Measurements from ENCODE around the gene HOXB5.

The HOXB5 gene

GRCh38 chr17:48616717-48617470 is 23.3 kb upstream of the HOXB5 start:
- H3K27me3 ChIP-seq = peaks cover 96% of the 10 kb centered on the region
- H3K4me3 ChIP-seq (ENCODE audit: low read depth, low read length) = no peak overlapping the region
- TF ChIP-seq CTCF (IDR thresholded peaks at IDR 0.05; ENCODE audit: low read depth, low read length) = no peak
- H3K4me1 ChIP-seq = no peaks in the 10 kb centered on the region
- H3K36me3 ChIP-seq = no peaks in the 10 kb centered on the region
- H3K9me3 ChIP-seq = no peaks in the 10 kb centered on the region
- no peak for DNase-seq

GRCh38 chr17:48615963-48616716 is 22.6 kb upstream of the HOXB5 start:
- no peaks in the 10 kb centered on the region for H3K9me3 ChIP-seq
- H3K4me3 ChIP-seq (ENCODE audit: low read depth, low read length) = no peak overlapping the region
- DNase-seq = no peak
- no peaks in the 10 kb centered on the region for H3K36me3 ChIP-seq
- no peaks in the 10 kb centered on the region for H3K4me1 ChIP-seq
- no peak for TF ChIP-seq CTCF (IDR thresholded peaks at IDR 0.05; ENCODE audit: low read depth, low read length)
- peaks cover 95% of the 10 kb centered on the region for H3K27me3 ChIP-seq

- Histone ChIP-seq H3K4me3 (ENCODE audit: low read depth, low read length) (no peak within 1 kb of the TSS), H3K27me3 (peaks cover 95% of the 10 kb centered on the region), H3K9me3 (no peaks in the 10 kb centered on the region), H3K36me3 (no peaks in the 10 kb centered on the region), H3K4me1 (no peaks in the 10 kb centered on the region)
- no peak for TF ChIP-seq CTCF (IDR thresholded peaks at IDR 0.05; ENCODE audit: low read depth, low read length)
- DNase-seq = no peak
Observed at GRCh38 chr17:48615047-48615962, 21.7 kb upstream of the HOXB5 start, which contains the start of gene HOXB8. TSS of gene HOXB8 (minus strand) at chr17:48615292. CDS start at chr17:48614704, 588 bp downstream.

- Histone ChIP-seq H3K9me3 (no peaks in the 10 kb centered on the region), H3K27me3 (peaks cover 95% of the 10 kb centered on the region), H3K36me3 (no peaks in the 10 kb centered on the region), H3K4me1 (no peaks in the 10 kb centered on the region), H3K4me3 (ENCODE audit: low read depth, low read length) (no peak overlapping the region)
- no peak for TF ChIP-seq CTCF (IDR thresholded peaks at IDR 0.05; ENCODE audit: low read depth, low read length)
- peak; percentile 27 for DNase-seq
Observed at GRCh38 chr17:48613862-48614694, 20.5 kb upstream of the HOXB5 start.

GRCh38 chr17:48612854-48613691 is 19.5 kb upstream of the HOXB5 start:
- DNase-seq = peak; percentile 52
- H3K27me3 ChIP-seq = peaks cover 95% of the 10 kb centered on the region
- H3K36me3 ChIP-seq = no peaks in the 10 kb centered on the region
- no peaks in the 10 kb centered on the region for H3K9me3 ChIP-seq
- H3K4me3 ChIP-seq (ENCODE audit: low read depth, low read length) = no peak overlapping the region
- H3K4me1 ChIP-seq = no peaks in the 10 kb centered on the region
- TF ChIP-seq CTCF (IDR thresholded peaks at IDR 0.05; ENCODE audit: low read depth, low read length) = peak; percentile 12

Measured in BE2C (cell line).